GM21576 (cell line): Measurements from ENCODE around the gene BCAR1.
"Not testable (repeated sequence)": the region's sequence is repeated elsewhere in the genome, so short reads cannot be mapped to it uniquely, and the experiment has no call there.

ENCODE experiments used
- ATAC-seq: cut with Tn5 transposase; IDR thresholded peaks from one replicate; pipeline ENCODE4 v1.9.1; 2021; ENCODE audit warnings: mild to moderate bottlenecking, moderate library complexity; ENCODE audit not compliant: unreplicated experiment

BCAR1 gene

DNA sequence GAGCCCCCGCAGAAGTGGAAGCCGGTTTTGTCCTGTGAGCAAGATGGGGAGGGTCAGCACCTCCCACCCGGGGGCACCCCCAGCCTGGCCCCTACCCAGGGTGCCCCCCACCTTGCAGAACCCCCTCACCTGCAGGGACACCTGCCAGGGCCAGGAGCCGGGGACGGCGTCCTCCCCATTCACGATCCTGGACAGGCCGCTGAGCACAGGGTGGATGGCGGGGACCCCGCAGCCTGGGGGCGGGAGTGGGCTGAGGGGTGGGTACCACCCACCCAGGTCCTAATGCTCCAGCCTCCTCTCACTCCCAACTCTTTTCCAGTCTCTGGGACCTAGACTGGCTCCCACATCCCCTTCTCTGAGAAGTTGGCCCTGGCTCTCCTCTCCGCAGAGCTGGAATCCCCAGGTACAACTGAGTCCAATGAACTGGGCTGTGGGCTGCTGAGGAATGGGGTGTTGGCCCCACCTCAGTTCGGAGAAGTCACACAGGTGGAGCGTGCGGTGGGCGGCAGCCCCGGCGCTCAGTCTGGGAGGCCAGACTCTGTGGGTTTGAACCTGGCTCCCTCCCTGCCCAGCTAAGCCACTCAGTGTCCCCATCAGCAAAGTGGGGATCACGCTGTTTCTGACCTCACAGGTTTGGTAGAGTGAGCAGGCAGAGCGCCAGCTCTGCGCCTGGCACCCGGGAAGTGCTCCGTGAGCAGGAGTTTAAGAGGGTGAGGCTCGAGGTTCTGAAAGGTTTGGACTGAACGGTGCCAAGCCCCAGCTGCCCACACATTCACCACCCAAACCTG is 45.3 kb downstream of the BCAR1 start:
- not testable (repeated sequence) for ATAC-seq

DNA sequence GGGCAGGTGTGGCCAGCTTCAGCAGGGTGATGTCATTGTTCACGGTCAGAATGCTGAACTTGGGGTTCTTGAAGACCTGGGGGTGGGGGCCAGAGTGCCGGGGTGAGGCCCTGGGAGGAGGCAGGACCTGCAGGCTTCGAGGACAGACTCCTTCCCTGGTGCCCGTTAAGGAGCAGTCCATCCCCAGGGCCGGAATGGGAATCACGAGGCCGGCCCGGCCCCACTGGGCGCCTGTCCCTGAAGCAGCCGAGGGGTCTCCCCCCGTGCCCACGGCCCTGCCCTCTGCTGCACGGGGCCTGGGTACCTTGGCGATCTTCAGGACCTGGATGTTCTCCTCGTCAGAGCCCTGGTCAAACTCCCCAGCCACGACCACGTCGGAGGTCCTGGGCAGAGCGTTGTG is 46.0 kb downstream of the BCAR1 start:
- not testable (repeated sequence) for ATAC-seq

- ATAC-seq: not testable (repeated sequence)
Observed at GRCh38 chr16:75204905-75205304, 46.5 kb downstream of the BCAR1 start.

GRCh38 chr16:75204410-75204758 is 47.0 kb downstream of the BCAR1 start:
- no peak for ATAC-seq

- ATAC-seq: no peak
Observed at GRCh38 chr16:75203667-75204409, 47.6 kb downstream of the BCAR1 start.

DNA sequence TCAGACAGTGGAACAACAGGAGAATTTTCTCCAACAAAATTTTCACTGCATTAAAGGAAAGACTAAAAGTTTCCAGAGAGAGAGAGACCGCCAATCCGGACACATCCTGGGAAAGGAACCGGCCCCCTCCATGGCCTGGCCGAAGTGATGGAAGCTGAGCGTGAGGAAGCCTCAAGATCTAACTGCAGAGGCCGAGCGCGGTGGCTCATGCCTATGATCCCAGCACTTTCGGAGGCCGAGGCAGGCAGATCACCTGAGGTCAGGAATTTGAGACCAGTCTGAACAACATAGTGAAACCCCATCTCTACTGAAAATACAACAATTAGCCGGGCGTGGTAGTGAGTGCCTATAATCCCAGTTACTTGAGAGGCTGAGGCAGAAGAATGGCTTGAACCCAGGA is 48.3 kb downstream of the BCAR1 start:
- no peak for ATAC-seq

GRCh38 chr16:75202069-75202590 is 49.3 kb downstream of the BCAR1 start:
- no peak for ATAC-seq

DNA sequence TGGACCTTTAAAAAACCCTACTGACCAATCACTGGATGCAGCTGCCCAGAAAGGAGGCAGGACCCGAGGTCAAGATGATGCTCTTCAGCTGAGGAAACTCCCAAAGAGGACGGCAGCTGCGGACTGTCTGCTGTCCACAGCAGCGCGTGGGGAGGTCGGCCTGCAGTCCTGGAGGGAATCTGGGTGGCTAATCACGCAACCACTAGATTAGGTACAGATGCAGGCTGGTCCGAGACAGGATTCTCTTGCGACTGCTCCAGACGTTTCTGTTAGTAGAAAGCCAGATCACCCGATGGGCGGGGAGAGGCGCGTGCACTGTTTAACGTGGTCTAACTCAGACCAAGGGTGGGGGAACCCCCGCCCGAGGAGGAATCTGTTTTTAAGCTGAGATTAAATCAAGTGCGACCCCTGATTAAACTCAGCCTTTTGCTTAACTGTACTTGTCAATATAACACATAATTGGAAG is 53.3 kb downstream of the BCAR1 start:
- no peak for ATAC-seq

DNA sequence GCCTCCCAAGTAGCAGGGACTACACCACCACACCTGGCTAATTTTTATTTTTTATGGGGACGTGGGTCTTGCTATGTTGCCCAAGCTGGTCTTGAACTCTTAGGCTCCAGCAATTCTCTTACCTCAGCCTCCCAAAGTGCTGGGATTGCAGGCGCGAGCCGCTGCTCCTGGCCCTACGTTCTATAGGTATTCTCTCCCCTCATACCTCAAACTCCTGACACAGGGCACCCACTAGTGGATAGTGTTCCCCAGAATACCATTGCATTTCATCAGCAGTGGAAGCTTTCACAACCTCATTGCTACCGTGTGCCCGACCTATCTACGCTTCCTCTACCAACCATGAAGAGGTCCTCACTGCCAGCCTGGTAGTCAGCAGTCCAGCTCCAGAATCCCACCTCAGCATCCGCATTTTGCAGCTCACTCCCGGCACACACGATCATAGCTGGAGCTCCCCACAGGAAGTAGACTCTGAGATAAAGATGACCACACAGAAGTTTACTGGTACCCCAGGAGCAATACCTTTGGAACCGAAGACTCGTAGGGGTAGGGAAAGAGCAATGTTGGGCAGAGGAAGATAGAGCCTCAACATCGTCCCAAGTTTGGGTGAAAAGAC is 53.8 kb downstream of the BCAR1 start:
- ATAC-seq: no peak

GRCh38 chr16:75196836-75197235 is 54.6 kb downstream of the BCAR1 start:
- ATAC-seq: no peak

DNA sequence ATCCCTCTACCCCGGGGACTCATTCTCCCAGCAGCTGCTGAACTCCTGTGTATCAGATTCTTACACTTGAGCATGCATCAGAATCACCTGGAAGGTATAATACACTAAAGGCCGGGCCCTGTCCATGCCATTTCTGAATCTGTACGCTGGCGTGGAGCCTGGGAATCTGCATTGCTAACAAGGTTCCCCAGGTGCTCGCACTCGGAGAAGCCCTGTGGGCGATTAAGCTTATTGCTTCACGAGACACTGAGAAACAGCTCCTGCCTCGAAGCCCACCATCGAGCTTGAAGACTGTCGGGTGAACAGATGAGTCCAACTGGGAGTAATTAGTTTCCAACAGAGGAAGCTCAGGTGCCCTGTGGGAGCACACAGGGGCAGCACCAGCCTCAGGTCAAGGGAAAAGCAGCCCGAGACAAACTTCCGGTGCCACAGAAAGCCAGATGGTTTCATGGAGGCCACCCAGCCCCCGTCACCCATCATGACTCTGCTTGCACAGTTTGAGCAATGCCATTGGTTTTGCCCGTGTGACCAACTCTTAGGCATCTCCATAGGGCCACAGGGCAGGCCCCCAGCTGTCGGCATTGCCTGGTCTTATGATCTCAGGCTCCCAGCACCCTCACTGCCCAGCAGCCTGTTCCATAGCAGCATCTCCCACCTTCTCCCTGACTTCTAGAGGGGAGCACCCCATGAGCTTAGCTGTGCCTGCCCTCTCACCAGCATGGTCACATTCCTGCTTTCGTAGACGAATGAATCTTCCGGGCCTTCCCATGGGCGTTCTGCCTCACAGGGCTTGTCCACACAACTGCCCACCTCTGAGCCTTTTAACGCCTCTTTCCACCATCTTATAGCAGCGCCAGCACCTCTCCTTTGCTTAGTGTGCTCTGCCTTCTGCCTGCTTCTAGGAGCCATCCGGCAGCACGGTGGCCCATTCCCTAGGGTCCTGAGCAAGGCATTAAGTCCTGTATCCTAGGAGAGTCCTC is 55.3 kb downstream of the BCAR1 start:
- no peak for ATAC-seq

DNA sequence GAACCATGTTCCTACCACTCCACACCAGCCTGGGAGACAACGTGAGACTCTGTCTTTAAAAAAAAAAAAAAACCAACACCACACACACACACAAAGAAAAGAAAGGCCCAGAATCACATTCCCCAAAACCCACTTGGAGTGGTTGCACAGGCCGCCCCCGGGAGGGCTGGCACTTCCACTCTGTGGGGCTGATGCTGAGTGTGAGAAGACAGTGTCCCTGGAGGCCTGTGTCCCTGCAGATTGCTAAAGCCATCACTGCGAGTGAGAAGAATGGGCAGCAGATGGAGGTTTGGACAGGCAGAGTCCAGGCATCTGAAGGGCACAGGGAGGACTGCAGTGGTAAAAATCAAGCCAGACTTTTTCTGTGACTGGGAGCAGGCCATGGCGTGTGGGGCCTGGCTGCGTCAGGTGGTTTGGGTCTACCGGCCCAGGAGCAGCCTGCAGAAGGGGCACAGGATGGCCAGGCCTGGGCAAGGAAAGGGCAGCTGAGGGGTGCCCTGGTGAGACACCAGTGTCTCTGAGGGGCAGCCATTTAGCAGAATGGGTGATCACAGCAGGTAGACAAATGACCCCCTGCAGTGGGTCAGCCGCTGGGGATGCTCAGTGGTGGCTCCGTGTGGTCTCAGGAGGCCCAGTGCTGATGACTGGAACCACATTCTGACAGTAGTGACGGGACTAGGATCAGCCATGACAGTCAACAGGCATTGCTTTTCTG is 57.5 kb downstream of the BCAR1 start:
- ATAC-seq: no peak

DNA sequence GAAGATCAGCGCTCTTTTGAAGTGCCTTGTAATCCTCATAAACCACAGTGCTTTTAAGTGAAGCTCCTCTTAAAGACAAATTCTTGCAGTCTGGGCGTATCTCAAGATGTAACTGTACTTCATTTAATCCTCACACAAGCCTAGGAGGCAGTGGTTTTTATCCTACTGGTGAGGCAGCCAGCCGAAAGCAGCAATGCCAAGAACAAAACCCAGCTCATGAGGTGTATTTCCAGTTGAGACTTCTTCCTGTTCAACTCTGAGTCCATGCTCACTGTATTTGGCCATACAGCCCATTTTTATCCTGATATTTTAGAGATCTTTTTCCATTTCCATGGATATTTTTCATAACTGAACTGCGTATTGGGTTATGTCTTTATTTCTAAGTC is 58.2 kb downstream of the BCAR1 start:
- ATAC-seq: no peak

- no peak for ATAC-seq
Observed at GRCh38 chr16:75192606-75193264, 58.7 kb downstream of the BCAR1 start.

DNA sequence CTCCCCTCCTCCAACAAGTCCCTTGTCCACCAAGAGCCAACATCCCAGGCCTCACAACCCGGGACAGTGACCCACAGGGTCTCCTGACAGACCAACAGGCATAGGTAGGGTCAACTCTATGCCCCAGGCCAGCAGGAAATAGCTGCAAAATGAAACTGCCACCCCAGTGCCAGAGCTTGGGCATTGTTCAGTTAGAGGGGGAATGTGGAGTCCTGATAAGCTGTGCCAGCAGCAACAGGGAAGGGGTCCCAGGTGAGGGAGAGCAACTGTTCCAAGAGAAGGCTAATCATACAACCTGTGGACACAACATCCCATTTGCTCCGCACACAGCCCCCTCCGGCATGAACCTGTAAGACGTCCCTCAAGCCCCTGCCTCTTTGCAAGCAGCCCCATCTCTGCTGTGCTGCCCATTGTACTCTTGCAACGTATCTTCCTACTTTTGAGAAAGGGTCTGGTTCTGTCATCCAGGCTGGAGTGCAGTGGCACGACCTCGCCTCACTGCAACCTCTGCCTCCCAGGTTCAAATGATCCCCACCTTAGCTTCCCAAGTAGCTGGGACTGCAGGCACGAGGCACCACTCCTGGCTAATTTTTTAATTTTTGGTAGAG is 61.7 kb downstream of the BCAR1 start:
- no peak for ATAC-seq

DNA sequence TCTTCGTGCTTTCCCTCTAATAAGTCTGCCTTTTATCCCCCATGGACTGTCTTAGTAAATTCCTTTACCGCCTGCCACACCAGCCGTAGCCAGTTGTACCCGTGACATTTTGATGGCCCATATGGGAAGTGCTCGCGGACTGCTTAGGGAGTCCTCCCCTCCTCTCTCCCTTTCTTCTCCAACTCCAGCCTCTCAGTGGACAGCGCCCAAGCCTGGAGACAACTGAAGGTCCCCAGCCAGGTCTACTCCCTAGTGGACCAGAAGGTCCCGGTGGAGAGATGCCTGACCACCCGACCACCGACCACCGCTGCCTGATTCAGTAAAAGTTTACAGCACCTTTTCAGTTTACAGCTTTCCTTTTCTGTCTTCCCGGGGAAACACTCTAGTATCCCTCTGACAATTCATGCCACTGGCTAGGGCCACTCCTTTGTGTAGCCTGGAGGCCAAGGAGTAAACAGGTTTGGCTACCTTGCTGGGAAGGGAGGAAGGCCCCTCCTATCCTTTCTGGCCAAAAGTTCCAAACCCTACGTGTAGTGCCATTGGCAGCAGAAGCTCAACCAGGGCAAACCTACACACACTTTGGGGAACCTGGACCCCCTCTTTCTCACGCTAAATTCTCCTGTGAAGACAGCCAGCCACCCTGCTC is 62.5 kb downstream of the BCAR1 start:
- ATAC-seq: no peak

- ATAC-seq: no peak
Observed at GRCh38 chr16:75181630-75182029, 69.8 kb downstream of the BCAR1 start.

- ATAC-seq: no peak
Observed at GRCh38 chr16:75179208-75179607, 72.2 kb downstream of the BCAR1 start.
